ENCODE measurements around the gene CDH13. TPM values are rescaled to one million over a fixed set of nuclear protein-coding genes. Genes with fewer than 3 reads are reported as not detected.

The CDH13 gene
- total and polyA plus RNA-seq, 2 experiments from 2014 or later, result 1.2 to 1.5 TPM

- H3K79me2 ChIP-seq, result no peaks in the 10 kb centered on the region
- TF ChIP-seq EZH2phosphoT487 (IDR thresholded peaks at IDR 0.05; ENCODE audit: low read depth, severe bottlenecking, unreplicated experiment) (no peak), EZH2 (IDR thresholded peaks at IDR 0.05; ENCODE audit: borderline replicate concordance) (no peak), CTCF (IDR thresholded peaks at IDR 0.05; ENCODE audit: poor library complexity) (no peak)
- no peaks in the 10 kb centered on the region for H3K36me3 ChIP-seq (replicated peaks; ENCODE audit: insufficient read depth, low read depth)
Observed at GRCh38 chr16:82776470-82777146, 149.8 kb downstream of the CDH13 start.

GRCh38 chr16:82782715-82783251 is 156.0 kb downstream of the CDH13 start:
- peak; percentile 10 for DNase-seq (ENCODE audit: low spot score)
- 41% methylated on average over 11 of the region's 11 CpGs for WGBS (ENCODE audit: low lambda C conversion rate, missing lambda C conversion rate)
- no peaks in the 10 kb centered on the region for H4K20me1 ChIP-seq (ENCODE audit: insufficient read depth, poor library complexity, severe bottlenecking)
- peaks cover 8% of the 10 kb centered on the region for H3K27me3 ChIP-seq
- H3K9me3 ChIP-seq (ENCODE audit: low read depth), result no peaks in the 10 kb centered on the region
- TF ChIP-seq EZH2phosphoT487 (IDR thresholded peaks at IDR 0.05; ENCODE audit: low read depth, severe bottlenecking, unreplicated experiment) (no peak), EZH2 (IDR thresholded peaks at IDR 0.05; ENCODE audit: borderline replicate concordance) (no peak), CTCF (IDR thresholded peaks at IDR 0.05; ENCODE audit: poor library complexity) (no peak)
- H3K79me2 ChIP-seq, result no peaks in the 10 kb centered on the region
- H3K9me2 ChIP-seq (replicated peaks; ENCODE audit: insufficient read depth), result no peaks in the 10 kb centered on the region
- no peak overlapping the region for H2AFZ ChIP-seq
- no peak overlapping the region for H3K27ac ChIP-seq
- H3K36me3 ChIP-seq (replicated peaks; ENCODE audit: insufficient read depth, low read depth), result no peaks in the 10 kb centered on the region
- H3K4me3 ChIP-seq, result no peak overlapping the region
- H3K4me1 ChIP-seq (ENCODE audit: insufficient read depth), result no peaks in the 10 kb centered on the region
- no peak overlapping the region for H3K4me2 ChIP-seq

More at GRCh38 chr16:82776470-82777146, 149.8 kb downstream of the CDH13 start:
- Histone ChIP-seq H3K27me3 (peaks cover 8% of the 10 kb centered on the region), H3K27ac (no peak overlapping the region), H3K9me3 (ENCODE audit: low read depth) (no peaks in the 10 kb centered on the region), H3K4me2 (no peak overlapping the region), H3K9me2 (replicated peaks; ENCODE audit: insufficient read depth) (no peaks in the 10 kb centered on the region), H3K4me1 (ENCODE audit: insufficient read depth) (no peaks in the 10 kb centered on the region), H4K20me1 (ENCODE audit: insufficient read depth, poor library complexity, severe bottlenecking) (no peaks in the 10 kb centered on the region), H2AFZ (no peak overlapping the region), H3K4me3 (no peak overlapping the region)
- no peak for DNase-seq (ENCODE audit: low spot score)
- WGBS (ENCODE audit: low lambda C conversion rate, missing lambda C conversion rate), result 92% methylated on average over 5 of the region's 5 CpGs

- Histone ChIP-seq H3K4me2 (no peak overlapping the region), H3K4me1 (ENCODE audit: insufficient read depth) (no peaks in the 10 kb centered on the region), H3K4me3 (no peak overlapping the region), H3K36me3 (replicated peaks; ENCODE audit: insufficient read depth, low read depth) (no peaks in the 10 kb centered on the region), H3K9me2 (replicated peaks; ENCODE audit: insufficient read depth) (no peaks in the 10 kb centered on the region), H3K9me3 (ENCODE audit: low read depth) (no peaks in the 10 kb centered on the region), H3K27ac (no peak overlapping the region), H3K27me3 (peaks cover 8% of the 10 kb centered on the region), H3K79me2 (no peaks in the 10 kb centered on the region), H2AFZ (no peak overlapping the region), H4K20me1 (ENCODE audit: insufficient read depth, poor library complexity, severe bottlenecking) (no peaks in the 10 kb centered on the region)
- DNase-seq (ENCODE audit: low spot score), result no peak
- 77% methylated on average over 8 of the region's 8 CpGs for WGBS (ENCODE audit: low lambda C conversion rate, missing lambda C conversion rate)
- TF ChIP-seq CTCF (IDR thresholded peaks at IDR 0.05; ENCODE audit: poor library complexity), result no peak
- no peak for TF ChIP-seq EZH2 (IDR thresholded peaks at IDR 0.05; ENCODE audit: borderline replicate concordance)
- TF ChIP-seq EZH2phosphoT487 (IDR thresholded peaks at IDR 0.05; ENCODE audit: low read depth, severe bottlenecking, unreplicated experiment), result no peak
Observed at GRCh38 chr16:82783933-82784572, 157.3 kb downstream of the CDH13 start.

Data from hepatocyte (in vitro differentiated cells).